GM13977 (cell line): ENCODE data around the gene DLX3.

Source experiments
- DNase-seq: peaks from one replicate; pipeline ENCODE4 v3.0.0; 2012; ENCODE audit warnings: low spot score
- in situ Hi-C: fragments of 300-500 bp; cut with MboI; formaldehyde crosslinking; loops from one replicate; pipeline ENCODE4 v1.12.0; 2022; ENCODE audit warnings: low sequenced_read_pairs, low pct_unique_long_range_greater_than_20kb, mixed read lengths, inconsistent platforms; ENCODE audit not compliant: unreplicated experiment
- TF ChIP-seq, protein P1 (sequence below): IDR thresholded peaks from 2 replicates; pipeline ENCODE4 v1.5.1; 2012; ENCODE audit warnings: mild to moderate bottlenecking, control low read depth; ENCODE audit not compliant: insufficient read depth; ENCODE audit errors: extremely low read depth, missing control alignments

Gene DLX3

DNA sequence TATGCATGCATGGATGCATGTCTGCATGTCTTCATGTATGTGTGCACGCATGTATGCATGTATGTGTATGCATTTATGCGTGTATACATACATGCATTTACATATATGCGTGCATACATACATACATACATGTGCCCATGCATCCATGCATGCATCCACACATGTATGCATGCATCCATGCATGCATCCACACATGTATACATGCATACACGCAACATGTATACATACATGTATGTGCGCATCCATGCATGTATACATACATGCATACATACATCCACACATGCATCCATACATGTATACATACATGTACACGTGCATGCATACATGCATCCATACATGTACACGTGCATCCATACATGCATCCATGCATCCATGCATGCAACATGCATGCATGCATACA lies 29.8 kb upstream of the DLX3 start:
- TF ChIP-seq, protein P1, sequence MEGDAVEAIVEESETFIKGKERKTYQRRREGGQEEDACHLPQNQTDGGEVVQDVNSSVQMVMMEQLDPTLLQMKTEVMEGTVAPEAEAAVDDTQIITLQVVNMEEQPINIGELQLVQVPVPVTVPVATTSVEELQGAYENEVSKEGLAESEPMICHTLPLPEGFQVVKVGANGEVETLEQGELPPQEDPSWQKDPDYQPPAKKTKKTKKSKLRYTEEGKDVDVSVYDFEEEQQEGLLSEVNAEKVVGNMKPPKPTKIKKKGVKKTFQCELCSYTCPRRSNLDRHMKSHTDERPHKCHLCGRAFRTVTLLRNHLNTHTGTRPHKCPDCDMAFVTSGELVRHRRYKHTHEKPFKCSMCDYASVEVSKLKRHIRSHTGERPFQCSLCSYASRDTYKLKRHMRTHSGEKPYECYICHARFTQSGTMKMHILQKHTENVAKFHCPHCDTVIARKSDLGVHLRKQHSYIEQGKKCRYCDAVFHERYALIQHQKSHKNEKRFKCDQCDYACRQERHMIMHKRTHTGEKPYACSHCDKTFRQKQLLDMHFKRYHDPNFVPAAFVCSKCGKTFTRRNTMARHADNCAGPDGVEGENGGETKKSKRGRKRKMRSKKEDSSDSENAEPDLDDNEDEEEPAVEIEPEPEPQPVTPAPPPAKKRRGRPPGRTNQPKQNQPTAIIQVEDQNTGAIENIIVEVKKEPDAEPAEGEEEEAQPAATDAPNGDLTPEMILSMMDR: no peak
- in situ Hi-C loops: loop anchor here (5.0 kb wide), 1 partner anchor 67 kb away; no protein-coding TSS in a partner anchor
- DNase-seq: no peak

DNA sequence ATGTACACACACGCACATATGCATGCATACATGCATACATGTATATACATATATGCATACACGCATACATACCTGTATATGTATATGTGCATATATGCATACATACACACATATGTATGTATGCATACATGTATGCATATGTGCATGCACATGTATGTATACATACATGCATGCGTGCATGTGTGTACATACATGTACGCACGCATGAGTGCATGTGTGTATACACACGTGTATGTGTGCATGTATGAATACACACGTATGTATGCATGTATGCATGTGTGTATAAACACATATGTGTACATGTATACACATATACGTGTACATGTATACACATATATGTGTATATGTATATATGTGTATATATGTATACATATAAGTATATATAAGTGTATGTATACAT lies 28.5 kb upstream of the DLX3 start:
- TF ChIP-seq, protein P1: no peak
- in situ Hi-C loops: no loop called here
- DNase-seq: no peak

DNA sequence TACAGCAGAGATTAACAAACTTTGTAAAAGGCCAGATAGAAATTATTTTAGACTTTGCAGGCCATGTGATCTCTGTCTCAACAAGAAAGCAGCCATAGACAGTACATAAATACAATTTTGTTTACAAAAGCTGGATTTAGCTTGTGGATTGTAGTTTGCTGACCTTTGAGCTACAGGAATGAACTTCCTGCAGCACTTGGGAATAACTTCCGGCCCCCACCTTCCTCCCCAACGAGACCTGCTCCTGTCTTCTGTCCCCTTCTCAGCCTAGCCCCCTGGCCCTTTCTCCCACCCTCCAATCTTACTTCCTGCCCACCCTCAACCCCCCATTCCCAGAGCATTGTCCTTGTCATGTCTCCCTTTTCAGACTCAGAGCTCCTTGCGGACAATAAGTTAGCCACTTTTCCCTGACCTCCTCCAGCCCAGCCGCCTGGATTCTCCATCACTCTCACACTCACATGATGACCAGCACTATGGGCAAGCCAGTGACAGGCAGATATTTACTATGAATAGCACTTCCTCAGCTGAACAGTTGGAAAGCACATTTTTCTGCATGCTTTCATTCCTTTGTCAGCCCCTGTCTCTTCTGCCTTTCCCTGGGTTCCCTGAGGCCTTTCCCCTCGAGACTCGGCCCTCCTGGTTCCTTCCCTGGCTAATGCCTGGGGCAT lies 27.6 kb upstream of the DLX3 start:
- TF ChIP-seq, protein P1: no peak
- DNase-seq: no peak
- in situ Hi-C loops: no loop called here

DNA sequence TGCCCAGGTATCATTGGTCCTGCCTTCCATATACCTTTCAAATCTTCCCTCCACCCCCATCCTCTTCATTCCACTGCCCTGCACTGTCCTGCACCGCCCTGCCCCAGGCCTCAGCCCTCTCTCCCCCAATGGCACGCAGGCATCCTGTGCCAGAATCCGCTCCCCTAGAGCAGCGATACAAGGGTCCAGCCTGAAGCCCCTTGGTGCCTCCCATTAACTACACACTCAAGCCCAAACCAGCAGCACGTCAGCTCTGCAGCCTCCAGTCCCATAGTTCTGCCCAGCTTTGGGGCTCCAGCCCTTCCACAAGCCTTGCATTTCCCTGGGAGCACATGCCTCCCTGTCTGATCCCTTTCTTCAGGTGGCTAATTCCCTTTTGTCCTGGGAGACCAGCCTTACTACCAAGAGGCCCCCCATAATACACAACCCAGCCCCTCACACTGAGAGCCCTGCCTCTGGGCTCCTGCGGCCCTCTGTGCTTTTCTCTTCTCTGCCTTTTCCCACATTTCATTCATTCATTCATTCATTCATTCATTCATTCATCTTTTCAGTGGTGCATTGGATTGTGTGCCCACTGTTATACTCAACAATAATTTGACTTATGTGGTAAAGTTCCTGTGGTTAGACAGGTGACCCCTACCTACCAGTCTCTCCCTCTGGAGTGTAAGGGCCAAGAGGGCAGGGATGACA lies 26.8 kb upstream of the DLX3 start:
- TF ChIP-seq, protein P1: no peak
- in situ Hi-C loops: no loop called here
- no peak for DNase-seq

DNA sequence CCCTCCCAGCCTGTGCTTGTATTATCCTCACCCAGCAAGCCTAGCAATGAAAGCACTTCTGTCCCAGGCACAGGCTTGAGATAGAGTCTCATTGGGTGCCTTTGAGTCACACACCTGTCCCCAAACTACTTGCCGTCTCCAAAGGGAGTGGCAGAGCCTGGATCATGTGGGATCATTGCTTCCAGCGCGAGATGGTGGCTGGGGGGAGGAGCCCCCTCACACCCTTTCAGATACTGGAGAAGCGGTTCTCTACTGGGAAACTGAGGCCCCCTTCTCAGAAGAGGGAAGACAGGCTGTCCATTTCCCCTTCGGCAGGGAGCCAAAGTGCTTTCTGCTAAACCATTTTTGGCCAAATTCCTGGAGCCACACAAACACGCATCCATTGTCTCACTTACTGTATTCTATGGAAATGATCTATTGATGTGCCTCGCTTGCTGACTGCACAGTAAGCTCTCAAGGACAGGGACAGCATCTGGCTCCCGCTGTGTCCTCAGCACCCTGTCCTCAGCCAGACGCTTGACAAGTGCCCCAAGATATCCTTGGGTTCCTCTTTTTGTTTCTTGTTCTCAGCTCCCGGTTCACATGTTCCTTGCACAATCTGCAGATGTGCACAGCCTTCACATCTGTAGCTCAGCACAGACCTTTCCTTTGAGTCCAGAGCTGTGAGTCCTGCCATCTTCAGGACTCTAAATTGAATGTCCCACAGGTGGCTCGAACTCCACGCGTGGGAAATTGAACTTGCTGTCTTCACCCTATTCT lies 26.0 kb upstream of the DLX3 start:
- DNase-seq: no peak
- in situ Hi-C loops: no loop called here
- TF ChIP-seq, protein P1: no peak

DNA sequence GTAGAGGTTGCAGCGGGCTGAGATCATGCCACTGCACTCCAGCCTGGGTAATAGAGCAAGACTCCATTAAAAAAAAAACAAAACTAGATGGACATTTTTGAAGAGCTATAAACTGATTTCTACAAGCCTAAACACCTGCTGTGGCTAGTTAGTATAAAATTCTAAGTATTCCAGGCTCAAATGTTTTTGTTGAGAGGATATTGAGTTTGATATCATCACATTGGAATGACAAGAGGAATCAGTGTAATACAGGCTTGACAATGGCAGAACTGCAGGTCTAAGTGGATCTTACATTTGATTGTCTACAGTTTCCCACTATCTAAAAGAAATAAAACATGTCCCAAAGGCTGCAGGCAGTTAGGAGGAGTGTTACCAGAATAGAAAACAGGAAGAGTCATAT lies 23.9 kb upstream of the DLX3 start:
- in situ Hi-C loops: no loop called here
- DNase-seq: no peak
- TF ChIP-seq, protein P1: no peak
